Activated CD4-positive, alpha-beta T cell treated with anti-CD3 and anti-CD28 coated beads, Interleukin-2, amount 50 U/mL, for 4 hours (primary cell): ENCODE results near the gene PRPSAP2.

Experiments
- DNase-seq, 2 experiments: peaks; one replicate each; pipeline ENCODE4 v3.0.0-alpha.2; 2020

PRPSAP2 gene

GRCh38 chr17:18963126-18964017, 105.4 kb downstream of the PRPSAP2 start:
- DNase-seq = no peak

- no peak for DNase-seq
Measured at GRCh38 chr17:18964018-18964351, 106.1 kb downstream of the PRPSAP2 start.

GRCh38 chr17:18964550-18964949, 106.6 kb downstream of the PRPSAP2 start:
- no peak for DNase-seq

GRCh38 chr17:18965530-18966236, 107.8 kb downstream of the PRPSAP2 start:
- DNase-seq = no peak

GRCh38 chr17:18966831-18967624, 109.1 kb downstream of the PRPSAP2 start:
- DNase-seq = no peak

GRCh38 chr17:18967916-18968315, 110.0 kb downstream of the PRPSAP2 start:
- no peak for DNase-seq

- DNase-seq = no peak
Measured at GRCh38 chr17:18968345-18968744, 110.4 kb downstream of the PRPSAP2 start.

GRCh38 chr17:18968945-18969887, 111.3 kb downstream of the PRPSAP2 start:
- no peak for DNase-seq

GRCh38 chr17:18970582-18971480, 112.9 kb downstream of the PRPSAP2 start:
- no peak for DNase-seq

GRCh38 chr17:18971801-18972200, 113.9 kb downstream of the PRPSAP2 start:
- no peak for DNase-seq

GRCh38 chr17:18974407-18975149, 116.6 kb downstream of the PRPSAP2 start:
- no peak for DNase-seq

- DNase-seq = no peak
Measured at GRCh38 chr17:18975597-18975996, 117.7 kb downstream of the PRPSAP2 start.

- no peak for DNase-seq
Measured at GRCh38 chr17:18976201-18976600, 118.3 kb downstream of the PRPSAP2 start.

GRCh38 chr17:18977021-18977420, 119.1 kb downstream of the PRPSAP2 start:
- DNase-seq = no peak

- DNase-seq = no peak
Measured at GRCh38 chr17:18977646-18978045, 119.7 kb downstream of the PRPSAP2 start.

- DNase-seq = no peak
Measured at GRCh38 chr17:18978050-18978449, 120.1 kb downstream of the PRPSAP2 start.

- DNase-seq = no peak
Measured at GRCh38 chr17:18978655-18979054, 120.7 kb downstream of the PRPSAP2 start.
